HG03460 (cell line): ENCODE data around the gene GNRHR.

Source experiments
- ATAC-seq: cut with Tn5 transposase; IDR thresholded peaks from one replicate; pipeline ENCODE4 v1.9.1; 2021; ENCODE audit not compliant: unreplicated experiment

Gene GNRHR

DNA sequence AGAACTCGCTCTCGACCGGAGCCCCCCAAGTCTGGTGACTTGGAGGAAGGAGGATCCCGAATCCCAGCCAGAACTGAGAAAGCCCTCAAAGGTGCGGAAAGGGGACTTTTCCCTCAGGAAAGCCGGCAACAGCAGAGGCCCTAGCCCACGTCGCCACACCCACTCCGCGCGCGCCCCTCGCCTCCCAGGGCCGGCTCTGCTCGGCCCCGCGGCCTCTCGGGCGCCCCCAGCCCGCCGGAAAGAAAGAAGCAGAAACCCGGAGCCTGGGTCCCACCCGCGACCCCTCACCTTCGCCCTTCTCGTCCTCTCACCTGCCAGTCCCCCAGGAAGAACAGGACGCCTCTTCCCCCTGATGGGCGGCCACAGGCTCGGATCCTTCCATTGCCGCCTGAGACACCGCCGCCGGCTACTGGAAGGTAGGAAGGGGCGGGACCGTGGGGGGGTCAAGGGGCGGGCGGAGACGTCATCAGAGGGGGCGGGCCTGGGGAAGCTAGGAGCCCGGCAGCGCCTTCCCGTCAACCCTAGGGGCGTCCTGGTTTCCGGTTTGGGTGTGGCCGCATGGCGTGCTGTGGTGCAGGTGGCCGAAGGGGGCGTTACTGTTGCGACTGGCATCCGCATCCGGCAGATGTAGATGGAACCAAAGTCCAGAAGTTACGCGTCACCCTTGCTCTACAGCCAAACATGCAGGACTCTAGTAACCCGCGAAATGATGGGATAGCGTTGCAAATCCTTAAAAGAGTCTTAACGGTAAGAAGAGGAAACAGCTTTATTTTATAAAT, 53.3 kb downstream of the GNRHR start, which contains the start of gene UBA6:
Gene UBA6, minus strand, starts transcription at position 418 of the 779 bp plus-strand sequence. Its CDS starts 36 bp downstream, at position 382.
- ATAC-seq = peak; percentile 98

DNA sequence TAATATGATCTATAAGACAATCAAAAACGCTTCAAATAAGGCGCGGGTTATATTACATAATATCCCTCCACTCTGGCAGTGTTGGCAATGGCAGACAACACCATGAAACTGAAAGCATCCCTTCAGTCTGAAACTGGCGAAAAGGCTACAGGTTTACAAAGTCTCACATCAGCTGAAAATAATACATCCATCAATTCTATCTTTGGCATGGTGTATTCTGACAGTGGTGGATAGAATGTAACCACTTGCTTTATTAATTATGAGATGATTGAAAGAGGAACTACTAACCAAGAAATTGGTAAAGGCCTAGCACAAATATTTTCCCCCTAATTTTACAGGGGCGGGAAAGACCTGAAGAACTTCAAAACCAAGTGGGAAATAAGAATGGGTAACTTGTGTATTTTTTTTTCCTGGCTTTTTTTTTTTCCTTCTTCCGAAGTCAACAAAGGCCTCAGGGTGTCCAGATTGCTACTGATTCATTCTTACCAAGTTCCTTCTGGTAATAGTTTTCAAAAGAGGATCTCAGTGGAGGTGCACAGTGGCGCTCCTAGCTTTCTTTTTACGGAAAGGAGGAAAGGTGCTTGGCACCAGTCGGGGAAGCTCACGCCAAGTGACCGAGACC, 54.0 kb downstream of the GNRHR start:
- ATAC-seq = peak; percentile 10

DNA sequence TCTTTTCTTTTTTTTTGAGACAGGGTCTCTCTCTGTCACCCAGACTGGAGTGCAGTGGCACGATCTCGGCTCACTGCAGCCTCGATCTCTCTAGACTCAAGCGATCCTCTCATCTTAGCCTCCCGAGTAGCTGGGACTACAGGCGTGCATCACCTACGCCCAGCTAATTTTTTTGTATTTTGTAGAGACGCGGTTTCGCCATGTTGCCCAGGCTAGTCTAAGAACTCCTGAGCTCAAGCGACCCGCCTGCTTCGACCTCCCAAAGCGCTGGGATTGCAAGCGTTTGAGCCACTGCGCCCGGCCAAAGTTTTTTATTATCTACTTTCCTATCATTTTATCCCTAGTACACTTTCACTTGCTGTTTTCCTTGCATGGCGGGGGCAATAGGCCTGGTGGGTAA, 54.6 kb downstream of the GNRHR start:
- ATAC-seq = no peak

DNA sequence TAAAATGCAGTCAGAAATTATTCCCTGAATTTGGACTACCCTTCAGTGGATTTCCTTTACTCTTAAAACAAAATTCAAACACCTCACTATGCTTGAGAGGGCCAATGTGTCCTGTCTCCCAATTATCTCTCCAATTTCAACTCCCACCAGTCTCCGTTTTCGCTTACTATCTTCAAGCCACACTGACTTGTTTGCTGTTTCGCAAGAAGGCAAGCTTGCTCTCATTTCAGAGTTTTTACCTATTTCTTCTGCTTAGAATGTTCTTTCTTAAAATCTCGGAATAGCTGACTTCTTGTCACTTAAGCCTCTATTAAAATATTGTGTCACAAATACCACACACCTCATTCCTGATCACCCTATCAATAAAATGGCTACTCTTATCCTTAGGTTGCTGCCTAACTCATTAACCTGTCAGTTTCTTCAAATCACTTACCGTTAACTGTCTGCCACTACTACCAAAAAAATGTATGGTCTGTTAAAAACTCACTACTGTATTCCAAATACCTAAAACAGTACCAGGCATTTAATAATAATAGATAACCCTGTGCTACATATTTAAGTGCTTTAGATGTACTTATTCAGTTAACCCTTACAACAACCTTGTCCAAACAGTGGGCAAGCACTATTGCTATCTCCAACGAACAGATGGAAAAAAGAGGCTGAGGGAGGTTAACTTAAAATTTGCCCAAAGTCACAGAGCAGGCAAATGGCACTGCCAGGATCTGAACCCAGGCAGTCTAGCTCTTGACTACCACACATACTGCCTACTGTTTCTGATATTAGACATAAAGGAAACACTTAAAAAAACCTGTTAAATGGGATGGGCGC, 56.1 kb downstream of the GNRHR start:
- ATAC-seq = no peak

DNA sequence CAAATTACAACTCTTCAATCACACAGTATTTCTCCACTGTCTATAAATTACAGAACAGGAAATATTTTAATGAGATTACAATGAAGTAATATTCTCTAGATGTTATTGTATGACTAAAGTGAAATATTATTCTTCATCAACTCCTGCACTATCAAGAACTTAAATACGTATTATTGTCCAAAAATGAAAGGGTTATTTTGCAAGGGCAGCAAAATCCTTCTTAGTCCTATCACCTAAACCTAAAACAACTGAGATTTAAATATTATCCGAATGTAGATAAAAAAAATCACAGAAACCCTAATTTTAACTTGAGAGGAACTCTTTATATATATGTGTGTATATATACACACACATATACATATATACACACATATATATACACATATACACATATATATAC, 58.1 kb downstream of the GNRHR start:
- no peak for ATAC-seq

GRCh38 chr4:67694662-67695061, 59.5 kb downstream of the GNRHR start:
- ATAC-seq = no peak

GRCh38 chr4:67691328-67691727, 62.9 kb downstream of the GNRHR start:
- no peak for ATAC-seq
